ENCODE data around the gene SMIM41.

The SMIM41 gene

DNA sequence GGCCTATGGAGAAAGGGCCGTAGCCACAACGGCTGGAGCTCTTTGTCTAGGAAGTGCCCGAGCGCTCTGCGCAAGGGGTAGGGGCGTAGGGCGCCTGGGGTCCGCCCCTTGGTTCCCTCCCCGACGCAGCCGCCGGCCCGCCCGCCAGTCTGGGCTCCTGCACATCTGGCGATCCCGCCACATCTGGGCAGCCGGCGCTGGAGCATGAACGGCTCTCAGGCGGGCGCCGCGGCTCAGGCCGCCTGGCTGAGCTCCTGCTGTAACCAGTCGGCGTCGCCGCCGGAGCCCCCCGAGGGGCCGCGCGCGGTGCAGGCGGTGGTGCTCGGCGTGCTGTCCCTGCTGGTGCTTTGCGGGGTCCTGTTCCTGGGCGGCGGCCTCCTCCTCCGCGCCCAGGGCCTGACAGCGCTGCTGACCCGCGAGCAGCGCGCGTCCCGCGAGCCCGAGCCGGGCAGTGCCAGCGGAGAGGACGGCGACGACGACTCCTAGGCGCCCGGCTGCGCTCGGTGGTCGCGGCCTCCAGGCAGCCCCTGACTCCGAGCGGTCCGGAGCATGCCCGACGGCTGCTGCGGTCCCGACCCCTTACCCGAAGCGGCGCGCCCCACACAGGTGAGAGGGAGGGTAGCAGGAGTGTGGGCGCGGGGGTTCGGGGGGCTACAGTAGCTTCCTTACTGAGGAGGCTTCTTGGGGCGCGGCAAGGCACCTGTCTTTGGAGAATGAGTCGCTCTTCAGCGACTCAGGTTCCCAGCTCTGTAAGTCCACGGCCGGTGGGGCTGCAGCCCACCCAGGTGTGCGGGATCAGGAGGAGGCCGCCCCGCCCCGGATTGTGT is at the start of gene SMIM41:
Gene SMIM41 (plus strand): TSS at position 129 of the 827 bp plus-strand sequence. CDS start 76 bp downstream, at position 205.
- no peak for DNase-seq

DNA sequence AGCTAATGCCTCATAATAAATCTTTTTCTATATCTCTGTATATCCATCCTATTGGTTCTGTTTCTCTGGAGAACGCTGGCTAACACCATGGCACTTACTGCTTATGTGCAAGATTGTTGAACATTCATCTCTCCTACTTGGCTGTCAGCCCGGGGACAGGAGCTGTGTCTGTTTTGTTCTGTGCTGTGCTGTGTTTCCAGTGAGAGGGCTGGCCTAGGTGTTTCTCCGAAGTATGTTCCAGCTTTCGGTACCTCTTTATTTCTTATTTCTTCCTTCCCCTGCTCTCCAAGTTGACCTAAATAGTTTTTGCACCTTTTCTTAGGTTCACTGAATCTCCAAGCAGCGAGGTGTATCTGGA is 47.1 kb upstream of the SMIM41 start:
- DNase-seq = no peak

DNA sequence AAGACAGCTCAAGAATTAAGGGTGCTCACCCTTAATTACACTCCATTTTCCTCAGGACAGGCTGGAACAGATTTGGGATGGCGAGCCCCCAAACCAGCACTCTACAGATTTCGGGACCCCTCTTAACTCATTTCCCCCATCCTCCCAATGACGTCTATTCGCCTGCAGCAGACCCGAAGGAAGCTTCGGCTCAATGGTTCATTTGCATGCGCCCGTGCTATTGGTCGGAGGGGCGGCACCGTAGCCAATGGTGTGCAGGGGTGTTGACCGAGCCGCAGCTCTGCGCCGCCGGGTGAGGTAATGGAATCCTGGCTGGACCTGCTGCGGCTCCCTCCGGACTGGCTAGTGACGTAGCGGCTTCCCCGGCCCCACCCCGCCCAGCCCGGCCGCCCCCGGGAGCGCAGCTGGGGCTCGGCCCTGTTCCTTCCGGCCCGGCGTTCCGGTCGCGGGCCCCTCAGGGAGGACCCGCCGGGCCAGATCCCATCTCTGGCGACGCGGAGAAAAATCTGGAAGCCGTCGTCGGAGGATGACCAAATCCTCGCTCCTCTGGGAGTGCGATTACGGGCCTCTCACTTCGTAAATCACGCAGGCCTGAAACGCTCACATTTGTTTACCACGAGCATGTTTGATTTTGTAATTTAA is 46.6 kb upstream of the SMIM41 start:
- DNase-seq = peak; percentile 97

DNA sequence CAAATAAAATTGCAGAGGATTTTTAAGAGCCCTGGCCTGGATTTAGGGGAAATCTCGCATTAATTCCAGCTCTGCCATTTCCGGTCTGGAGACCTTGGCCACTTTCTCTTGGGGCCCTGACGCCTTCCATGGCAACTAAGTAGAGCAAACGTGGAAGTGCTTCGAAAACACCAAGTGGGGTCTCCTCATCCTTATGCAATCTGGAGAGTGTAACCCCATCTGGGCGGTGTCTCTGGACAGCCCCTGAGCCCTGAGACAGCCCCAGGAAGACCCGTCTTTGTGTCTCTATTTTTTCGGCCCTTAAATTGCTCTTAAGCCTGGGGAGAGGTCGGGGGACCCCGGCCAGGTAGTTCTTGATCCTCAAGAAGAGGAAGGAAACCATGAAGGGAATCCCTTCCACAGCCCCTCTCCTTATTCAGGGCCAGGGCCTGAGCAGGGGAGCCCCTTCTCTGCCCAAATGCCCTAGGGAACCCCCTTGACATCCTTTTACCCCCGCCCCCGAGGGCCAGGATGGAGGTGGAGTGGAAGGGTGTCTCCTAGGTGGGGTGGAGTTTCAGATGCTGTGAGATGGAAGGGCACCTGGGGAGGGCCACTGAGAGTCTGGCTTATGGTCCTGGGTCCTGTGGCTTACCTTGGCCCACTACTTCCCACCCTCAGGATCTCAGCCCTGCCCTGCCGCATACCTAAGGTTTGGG is 45.9 kb upstream of the SMIM41 start:
- DNase-seq = no peak

DNA sequence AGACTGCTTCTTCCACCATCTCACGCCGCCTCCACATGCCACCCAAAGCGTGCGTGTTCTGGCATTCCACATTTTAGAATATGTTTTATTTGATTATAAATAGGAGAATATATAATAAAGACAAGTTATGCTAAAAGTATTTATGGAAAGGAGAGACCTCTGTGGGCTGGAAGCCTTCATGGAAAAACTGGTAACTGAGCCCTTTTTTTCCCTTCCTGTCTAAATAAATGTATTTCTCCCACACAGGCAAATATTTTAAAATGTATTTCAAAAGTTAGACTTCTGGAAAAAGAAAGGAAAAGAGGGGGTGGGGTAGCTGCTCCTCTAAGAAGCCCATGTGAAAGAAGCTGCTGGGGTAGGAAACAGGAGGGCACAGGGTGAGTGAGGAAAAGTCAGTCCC is 44.3 kb upstream of the SMIM41 start:
- no peak for DNase-seq

DNA sequence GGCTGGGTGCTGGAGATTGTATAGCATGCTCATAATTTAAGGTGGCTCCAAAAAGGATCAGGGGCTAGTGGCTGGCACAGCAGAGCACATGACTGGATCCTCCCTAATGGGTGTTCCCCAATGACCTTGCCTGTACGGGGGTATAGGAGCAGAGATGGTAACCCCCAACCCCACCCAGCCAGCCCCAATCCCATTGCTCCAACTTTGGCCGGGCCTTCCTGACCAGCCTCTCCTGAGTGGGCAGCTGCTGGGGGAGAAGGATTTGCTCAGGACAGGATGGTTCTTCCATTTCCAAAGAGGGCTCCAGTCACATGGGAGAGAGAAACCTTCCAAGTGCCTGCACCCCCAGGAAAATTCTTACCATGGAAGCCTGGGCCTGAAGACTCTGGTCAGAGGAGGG is 43.6 kb upstream of the SMIM41 start:
- DNase-seq = no peak

DNA sequence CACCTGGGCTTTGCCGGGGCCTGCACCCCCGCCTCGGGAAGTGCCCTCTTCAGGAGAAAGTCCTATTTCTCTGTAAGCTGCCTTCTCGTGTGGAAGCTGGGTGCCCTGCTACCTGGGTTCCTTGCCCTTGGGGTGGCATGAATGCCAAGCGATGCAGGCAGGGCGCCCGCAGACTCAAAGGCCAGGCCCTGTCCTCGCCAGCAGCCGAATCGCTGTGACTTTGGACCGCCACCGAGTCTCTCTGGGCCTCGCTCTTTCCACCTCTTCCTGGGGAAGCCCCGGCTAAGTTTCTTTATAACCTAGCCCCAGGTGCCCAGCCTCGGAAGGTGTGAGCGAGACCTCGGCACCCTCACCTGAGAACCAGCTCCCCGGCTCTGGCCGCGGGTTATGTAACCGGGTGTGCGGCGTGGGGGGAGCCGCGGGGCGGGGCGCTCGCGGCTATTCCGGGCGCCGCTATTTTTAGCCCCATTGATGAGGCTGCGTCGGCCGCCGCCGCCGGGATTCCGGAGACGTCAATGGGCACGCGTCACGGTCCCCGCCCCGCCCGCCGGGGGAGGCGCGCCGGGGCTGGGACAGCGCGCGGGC is 42.8 kb upstream of the SMIM41 start:
- DNase-seq = peak; percentile 76

DNA sequence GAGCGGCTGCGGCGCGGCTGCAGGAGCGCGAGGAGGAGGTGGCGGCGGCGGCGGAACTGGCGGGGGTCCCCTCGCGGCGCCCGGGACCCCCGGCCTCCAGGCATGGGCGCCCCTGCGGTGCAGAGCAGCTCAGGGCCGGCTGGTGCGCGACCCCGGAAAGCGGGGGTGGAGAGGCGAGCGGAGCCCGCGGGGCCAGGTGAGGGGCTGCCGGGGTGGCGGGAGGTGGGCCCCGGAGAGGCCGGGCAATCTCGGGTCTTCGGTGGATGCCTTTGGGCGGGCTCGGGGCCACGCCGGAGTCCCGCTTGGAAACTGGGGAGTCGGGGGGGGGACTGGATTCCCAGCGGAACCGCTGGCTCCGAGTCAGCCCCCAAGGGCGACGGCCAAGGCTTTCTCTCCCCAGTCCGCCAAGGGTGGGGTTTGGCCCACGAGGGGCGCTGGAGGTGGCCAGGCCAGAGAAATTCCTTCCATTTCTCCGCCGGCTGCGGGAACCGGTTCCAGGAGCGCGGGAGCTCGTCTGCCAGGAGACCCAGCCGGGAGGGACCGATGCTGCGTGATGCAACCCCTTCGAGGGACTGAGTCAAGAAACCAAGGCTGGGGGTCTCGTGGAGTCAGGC is 42.1 kb upstream of the SMIM41 start:
- DNase-seq = peak; percentile 51

DNA sequence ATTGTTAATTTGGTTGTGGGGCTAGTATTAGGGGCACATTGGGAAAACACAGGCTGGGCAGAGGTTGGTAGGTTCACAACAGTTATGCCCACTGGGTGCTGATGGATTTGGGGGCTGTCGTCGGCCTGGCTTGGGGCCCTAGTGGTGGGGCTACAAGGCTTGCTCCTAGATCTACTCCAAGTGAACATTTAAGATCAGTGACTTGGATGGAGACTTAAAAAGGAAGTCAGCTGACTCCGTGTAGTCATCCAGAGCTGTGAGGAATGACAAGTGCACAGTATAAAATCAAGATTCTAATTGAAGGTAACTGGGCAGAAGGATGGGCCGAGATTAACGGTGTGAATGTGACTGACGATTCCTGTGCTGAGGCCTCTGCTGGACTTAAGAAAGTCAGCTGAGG is 41.1 kb upstream of the SMIM41 start:
- DNase-seq = no peak

DNA sequence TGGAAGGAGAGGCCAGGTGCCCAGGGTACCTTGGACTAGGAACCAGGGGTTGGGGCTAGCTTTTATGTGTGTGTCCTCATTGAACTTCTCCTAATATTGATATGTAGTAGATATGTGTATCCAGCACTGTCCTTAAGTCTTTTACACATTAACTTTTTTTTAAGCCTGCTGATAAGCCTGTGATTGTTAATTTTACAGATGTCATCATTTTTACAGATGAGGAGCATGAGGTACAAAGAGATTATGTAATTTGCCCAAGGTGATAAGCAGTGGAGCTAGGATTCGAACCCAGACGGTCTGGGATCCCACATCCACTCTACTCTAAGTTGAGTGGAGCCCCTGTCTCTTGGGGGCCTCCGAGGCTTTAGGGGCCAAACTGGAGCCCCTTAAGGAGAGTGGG is 38.5 kb upstream of the SMIM41 start:
- no peak for DNase-seq

DNA sequence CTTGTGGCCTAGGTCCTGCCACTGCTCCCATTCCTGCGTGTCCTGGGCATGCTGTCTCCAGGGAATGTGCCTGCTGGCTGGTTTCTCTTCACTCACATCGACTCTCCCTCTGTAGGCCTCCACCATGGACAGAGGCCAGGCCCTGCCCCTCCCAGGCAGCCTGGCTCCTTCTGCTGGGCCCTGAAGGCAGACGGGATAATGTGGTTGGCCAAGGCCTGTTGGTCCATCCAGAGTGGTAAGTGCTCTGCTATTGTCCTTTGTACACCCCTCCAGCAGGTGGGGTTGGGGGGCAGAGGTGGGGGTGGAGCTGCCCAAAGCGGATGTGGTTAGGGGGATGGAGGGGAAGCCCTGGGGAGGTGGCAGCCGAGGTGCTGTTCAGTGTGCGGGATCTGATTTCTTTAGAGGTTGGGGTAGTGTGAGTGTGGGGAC is 37.8 kb upstream of the SMIM41 start:
- no peak for DNase-seq

DNA sequence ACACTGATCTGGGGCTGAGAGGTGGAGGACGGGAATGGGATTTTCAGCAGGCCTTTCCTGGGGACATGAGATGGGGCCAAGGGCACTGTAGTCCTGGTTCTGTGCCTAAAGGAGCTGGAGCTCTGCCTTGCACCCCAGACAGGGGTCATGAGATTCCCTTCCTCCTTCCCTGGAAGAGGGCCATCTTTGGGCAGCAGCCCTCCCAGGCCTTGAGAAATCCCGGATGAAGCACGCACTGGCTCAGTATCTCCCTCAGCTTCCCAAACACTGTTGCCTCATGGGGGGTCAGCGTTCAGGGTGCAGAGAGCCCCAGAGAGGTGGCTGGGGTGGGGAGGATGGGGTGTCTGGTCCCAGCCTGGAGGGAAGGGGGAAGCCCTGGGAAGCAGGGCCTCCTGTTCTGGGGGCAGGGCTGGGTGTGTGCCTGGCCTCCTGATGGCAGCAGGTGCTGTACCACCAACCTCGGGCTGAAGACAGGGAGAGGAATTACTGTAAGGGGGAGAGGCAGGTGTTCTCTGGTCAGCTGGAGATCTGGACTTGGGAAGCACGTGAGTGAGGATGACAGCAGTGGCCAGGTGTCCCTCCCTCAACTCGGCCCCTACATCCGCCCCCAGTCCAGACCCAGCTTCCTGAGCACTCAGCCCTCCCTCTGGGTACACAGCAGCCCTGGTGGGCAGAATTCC is 36.7 kb upstream of the SMIM41 start:
- no peak for DNase-seq

DNA sequence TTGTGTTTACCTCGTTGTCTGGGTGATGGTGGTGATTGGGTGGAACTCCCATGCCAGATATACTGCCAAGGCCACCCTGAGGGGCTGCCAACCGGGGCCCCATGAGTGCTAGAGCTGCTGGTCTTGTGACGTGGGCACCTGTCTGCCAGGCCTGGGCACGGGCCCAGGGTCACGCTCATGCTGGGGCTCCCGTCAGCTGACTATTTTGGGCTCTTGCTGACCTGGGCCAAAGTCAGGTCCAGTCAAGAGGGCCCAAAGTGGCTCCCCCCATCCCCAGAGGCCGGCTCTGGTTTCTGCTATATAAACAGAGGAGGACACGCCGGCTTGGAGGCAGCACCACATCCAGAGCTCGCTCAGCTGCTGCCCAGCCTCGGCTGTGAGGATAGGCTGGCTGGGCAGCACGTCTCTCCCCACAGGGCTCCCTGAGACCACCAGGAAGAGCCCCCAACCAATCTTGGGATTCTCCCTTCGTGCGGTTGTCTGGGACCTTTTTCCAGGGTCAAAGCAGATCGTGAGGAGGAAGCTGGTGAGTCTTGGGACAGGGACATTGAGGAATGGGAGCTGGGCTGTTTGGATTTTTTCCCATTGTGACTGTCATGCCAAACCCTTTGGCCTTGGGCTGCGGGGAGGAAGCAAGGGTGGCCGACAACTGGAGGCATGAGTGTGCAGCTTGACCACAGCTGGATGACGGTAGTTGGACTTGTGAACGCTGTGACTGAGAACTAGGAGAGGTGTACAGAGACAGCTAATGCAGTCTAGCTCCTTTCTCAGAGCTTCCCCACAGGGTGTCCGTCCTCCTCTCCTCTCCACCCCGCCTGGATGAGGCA is 35.9 kb upstream of the SMIM41 start:
- DNase-seq = no peak

DNA sequence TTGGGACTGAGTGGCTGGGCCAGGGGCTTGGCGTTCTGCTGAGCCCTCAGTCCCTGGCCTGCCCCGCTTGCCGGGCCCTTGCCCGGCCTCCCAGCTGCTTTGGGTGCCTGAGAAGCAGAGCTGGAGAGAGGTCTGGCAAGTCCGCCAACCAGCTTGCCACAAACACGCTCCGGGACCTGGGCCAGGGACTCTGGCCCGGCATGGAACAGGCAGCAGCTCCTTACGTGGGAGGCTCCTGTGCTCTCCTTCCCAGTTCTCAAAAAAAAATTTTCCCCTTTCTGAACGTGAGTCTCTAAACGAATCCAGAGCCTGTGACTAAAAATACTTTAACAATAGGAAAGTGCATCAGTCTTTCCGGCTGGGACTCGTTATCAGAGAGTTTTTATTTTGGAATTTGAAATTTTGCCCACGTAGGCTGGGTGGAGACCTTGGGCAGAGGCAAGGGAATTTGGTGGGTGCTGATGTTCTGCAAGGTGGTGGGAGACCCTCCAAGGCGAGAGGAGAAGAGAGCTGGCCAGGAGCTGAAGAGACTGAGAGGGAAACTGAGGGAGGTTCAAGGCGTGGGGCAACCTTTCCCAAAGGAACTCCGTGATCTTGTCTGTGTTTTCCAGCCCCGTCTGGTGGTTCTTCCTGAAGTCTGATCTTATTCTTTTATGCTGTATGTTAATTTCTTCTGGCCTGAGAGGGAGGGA is 35.1 kb upstream of the SMIM41 start:
- no peak for DNase-seq

DNA sequence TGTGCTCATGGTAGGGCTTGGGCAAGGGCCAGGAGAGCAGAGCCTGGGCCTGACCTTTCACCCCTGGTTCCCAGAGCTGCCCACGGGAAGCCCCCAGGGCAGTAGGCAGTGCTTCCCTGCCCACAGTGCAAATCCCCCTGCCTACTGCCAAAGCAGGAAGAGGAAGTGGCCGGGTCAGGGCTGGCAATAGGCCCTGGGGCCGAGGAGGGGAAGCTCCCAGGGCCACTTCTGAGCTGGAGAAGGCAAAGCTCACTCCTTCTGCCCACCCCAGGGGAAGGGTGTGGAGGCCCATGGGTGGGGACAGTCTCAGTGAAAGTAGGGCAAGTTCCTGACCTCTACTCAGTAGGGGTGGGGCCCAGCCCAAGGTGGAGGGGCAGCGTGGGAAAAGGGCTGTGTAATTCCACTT is 33.7 kb upstream of the SMIM41 start:
- no peak for DNase-seq

DNA sequence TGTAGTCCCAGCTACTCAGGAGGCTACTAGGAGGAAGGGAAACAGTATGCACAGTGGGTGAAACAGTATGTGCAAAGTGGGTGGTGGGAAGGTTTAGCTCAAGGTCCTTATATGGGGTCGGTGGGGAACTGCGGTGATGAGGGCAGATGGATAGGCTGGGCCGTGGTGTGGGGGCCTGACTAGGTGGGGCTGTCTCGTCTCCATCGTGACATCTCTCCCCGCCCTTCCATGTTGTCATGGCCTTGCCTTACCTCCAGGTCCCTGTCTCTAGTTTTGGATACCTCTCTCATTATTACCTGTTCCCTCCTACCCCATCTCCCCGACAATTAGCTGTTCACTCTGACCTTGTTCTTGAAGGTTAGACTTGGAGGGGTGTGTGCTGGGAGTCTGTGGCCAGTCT is 32.6 kb upstream of the SMIM41 start:
- DNase-seq = no peak

DNA sequence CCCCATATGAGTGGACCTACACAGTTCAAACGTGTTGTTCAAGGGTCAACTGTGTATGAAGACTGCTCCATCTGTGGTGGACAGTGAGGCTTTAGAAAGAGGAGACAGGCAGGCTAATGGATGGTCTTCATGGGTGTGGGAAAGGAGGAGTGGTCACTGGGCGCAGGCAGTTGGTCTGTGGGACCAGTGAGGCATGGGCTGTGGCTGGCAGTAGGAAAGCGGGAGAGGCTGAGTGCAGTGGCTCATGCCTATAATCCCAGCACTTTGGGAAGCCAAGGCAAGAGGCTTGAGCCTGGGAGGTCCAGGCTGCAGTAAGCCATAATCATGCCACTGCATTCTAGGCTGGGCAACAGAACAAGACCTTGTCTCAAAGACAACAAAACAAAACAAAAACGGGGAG is 30.2 kb upstream of the SMIM41 start:
- DNase-seq = no peak

DNA sequence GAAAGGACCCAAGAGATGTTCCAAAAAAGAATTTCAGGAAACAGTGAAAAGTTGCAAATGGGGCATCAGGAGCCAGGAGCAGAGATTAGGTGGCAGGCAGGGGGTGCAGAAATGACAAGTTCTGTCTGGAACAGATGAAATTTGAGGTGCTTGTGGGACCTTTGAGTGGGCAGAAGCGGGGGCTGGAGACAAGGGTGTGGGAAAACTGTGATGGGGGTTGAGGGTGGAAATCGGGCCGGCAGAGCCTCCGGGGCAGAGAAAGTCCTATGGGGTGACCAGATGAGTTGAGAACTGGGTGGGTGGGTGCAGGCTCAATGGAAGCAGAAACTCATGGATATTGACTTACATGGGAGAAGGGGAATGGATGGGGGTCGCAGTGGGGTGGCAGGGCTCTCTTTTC is 29.8 kb upstream of the SMIM41 start:
- DNase-seq = no peak

DNA sequence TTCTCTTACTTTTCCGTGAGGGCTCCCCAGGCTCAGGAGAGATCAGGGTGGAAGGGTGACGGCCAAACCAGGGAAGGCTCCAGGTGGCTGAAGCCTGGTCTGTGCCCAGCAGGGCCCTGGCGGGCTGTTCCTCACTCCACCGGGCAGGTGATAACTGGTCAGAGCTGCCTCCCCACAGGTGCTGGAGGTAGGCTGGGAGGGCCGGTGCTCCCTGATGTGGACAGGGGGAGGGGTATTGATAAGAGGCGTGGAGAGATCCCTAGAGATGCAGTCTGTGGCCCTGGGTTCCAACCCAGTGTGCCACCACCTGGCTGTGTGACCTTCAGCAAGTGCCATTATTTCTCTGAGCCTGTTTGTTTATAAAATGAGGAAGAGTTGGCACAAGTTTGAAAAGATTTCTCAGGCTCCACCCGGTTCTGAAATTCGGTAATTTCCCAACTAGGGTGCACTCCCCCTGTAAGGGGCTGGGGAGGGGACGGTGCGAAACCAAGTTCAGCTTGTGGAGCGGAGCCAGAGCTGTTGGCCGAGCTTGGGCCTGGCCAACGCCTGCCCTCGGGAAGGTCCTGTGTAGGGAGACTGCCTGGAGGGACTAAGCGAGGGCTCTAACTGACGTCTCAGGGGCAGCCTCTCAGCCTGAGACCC is 29.3 kb upstream of the SMIM41 start:
- DNase-seq = no peak

DNA sequence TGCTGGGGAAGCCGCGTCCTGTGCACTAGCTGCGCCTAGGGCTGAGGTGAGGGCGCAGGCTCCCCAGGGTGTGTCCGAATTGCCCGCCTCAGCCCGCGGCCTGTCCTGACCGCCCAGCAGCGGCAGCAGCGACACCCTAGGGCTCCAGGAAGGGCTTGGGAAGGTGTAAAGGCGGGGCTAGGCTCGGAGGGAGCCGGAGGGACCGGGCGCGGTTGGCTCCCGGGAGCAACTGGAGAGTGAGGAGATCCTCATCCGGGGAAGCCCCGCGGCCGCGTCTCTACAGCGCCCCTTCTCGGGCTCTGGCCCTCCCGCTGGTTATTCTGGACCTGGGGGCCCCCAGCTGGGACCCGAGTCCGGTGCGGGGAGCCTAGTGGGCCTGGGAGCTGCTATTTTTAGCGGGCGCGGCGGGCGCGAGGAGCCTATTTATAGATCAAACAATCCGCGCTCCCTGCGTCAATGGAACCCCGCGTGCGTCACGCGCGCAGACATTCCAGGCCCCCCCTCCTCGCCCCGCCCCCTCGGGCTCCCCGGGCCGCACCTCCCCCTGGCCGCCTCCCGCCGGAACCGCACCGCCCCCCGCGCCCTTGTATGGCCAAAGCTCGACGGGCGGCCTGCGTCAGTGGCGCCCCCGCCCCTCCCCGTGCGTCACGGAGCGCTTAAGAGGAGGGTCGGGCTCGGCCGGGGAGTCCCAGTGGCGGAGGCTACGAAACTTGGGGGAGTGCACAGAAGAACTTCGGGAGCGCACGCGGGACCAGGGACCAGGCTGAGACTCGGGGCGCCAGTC is 28.6 kb upstream of the SMIM41 start, which contains the start of gene NR4A1:
Gene NR4A1 (plus strand): TSS at position 685 of the 784 bp plus-strand sequence. CDS start 2,887 bp downstream, outside the sequence.
- peak; percentile 95 for DNase-seq
